Measurements from ENCODE around the gene LGR5.

Gene LGR5

GRCh38 chr12:71448150-71448581 is 8.6 kb downstream of the LGR5 start:
- no peak overlapping the region for H3K27ac ChIP-seq (ENCODE audit: low read depth, low read length)
- H3K9ac ChIP-seq (ENCODE audit: low read depth in 1 of 2, low read length in 2 of 2), result no peak overlapping the region

GRCh38 chr12:71449373-71450070 is 9.9 kb downstream of the LGR5 start:
- no peak overlapping the region for H3K9ac ChIP-seq (ENCODE audit: low read depth in 1 of 2, low read length in 2 of 2)
- H3K36me3 ChIP-seq (ENCODE audit: control insufficient read depth in 1 of 2, insufficient read depth in 2 of 2, low read length in 2 of 2), result no peaks in the 10 kb centered on the region
- H3K27ac ChIP-seq (ENCODE audit: low read depth, low read length), result no peak overlapping the region
- H3K9me3 ChIP-seq (ENCODE audit: control insufficient read depth in 1 of 2, low read length in 2 of 2), result no peaks in the 10 kb centered on the region
- no peaks in the 10 kb centered on the region for H3K27me3 ChIP-seq (ENCODE audit: control insufficient read depth in 1 of 2, insufficient read depth in 2 of 2, low read length in 2 of 2)
- no peak overlapping the region for H3K4me3 ChIP-seq (ENCODE audit: low read depth in 1 of 2, low read length in 2 of 2)
- peaks cover 0 to 6% of the 10 kb centered on the region in 2 donors for H3K4me1 ChIP-seq (ENCODE audit: control insufficient read depth in 1 of 2, insufficient read depth in 2 of 2, low read length in 2 of 2)

More at GRCh38 chr12:71448150-71448581, 8.6 kb downstream of the LGR5 start:
- no peak overlapping the region for H3K4me3 ChIP-seq (ENCODE audit: low read depth in 1 of 2, low read length in 2 of 2)
- H3K9me3 ChIP-seq (ENCODE audit: control insufficient read depth in 1 of 2, low read length in 2 of 2), result no peaks in the 10 kb centered on the region
- H3K4me1 ChIP-seq (ENCODE audit: control insufficient read depth in 1 of 2, insufficient read depth in 2 of 2, low read length in 2 of 2), result peaks cover 0 to 6% of the 10 kb centered on the region in 2 donors
- no peaks in the 10 kb centered on the region for H3K36me3 ChIP-seq (ENCODE audit: control insufficient read depth in 1 of 2, insufficient read depth in 2 of 2, low read length in 2 of 2)
- H3K27me3 ChIP-seq (ENCODE audit: control insufficient read depth in 1 of 2, insufficient read depth in 2 of 2, low read length in 2 of 2), result no peaks in the 10 kb centered on the region

- H3K27me3 ChIP-seq (ENCODE audit: control insufficient read depth in 1 of 2, insufficient read depth in 2 of 2, low read length in 2 of 2), result no peaks in the 10 kb centered on the region
- H3K9ac ChIP-seq (ENCODE audit: low read depth in 1 of 2, low read length in 2 of 2), result no peak overlapping the region
Measured at GRCh38 chr12:71452006-71452405, 12.4 kb downstream of the LGR5 start.

GRCh38 chr12:71455028-71455737 is 15.6 kb downstream of the LGR5 start:
- Histone ChIP-seq H3K4me3 (ENCODE audit: low read depth in 1 of 2, low read length in 2 of 2) (no peak overlapping the region), H3K27me3 (ENCODE audit: control insufficient read depth in 1 of 2, insufficient read depth in 2 of 2, low read length in 2 of 2) (no peaks in the 10 kb centered on the region), H3K36me3 (ENCODE audit: control insufficient read depth in 1 of 2, insufficient read depth in 2 of 2, low read length in 2 of 2) (no peaks in the 10 kb centered on the region), H3K9me3 (ENCODE audit: control insufficient read depth in 1 of 2, low read length in 2 of 2) (no peaks in the 10 kb centered on the region), H3K27ac (ENCODE audit: low read depth, low read length) (no peak overlapping the region), H3K4me1 (ENCODE audit: control insufficient read depth in 1 of 2, insufficient read depth in 2 of 2, low read length in 2 of 2) (peaks cover 3 to 4% of the 10 kb centered on the region in 2 donors), H3K9ac (ENCODE audit: low read depth in 1 of 2, low read length in 2 of 2) (no peak overlapping the region)

More at GRCh38 chr12:71452006-71452405, 12.4 kb downstream of the LGR5 start:
- no peak overlapping the region for H3K4me3 ChIP-seq (ENCODE audit: low read depth in 1 of 2, low read length in 2 of 2)
- H3K27ac ChIP-seq (ENCODE audit: low read depth, low read length), result no peak overlapping the region
- no peaks in the 10 kb centered on the region for H3K9me3 ChIP-seq (ENCODE audit: control insufficient read depth in 1 of 2, low read length in 2 of 2)
- peaks cover 0 to 6% of the 10 kb centered on the region in 2 donors for H3K4me1 ChIP-seq (ENCODE audit: control insufficient read depth in 1 of 2, insufficient read depth in 2 of 2, low read length in 2 of 2)
- H3K36me3 ChIP-seq (ENCODE audit: control insufficient read depth in 1 of 2, insufficient read depth in 2 of 2, low read length in 2 of 2), result no peaks in the 10 kb centered on the region

- Histone ChIP-seq H3K27ac (ENCODE audit: low read depth, low read length) (no peak overlapping the region), H3K36me3 (ENCODE audit: control insufficient read depth in 1 of 2, insufficient read depth in 2 of 2, low read length in 2 of 2) (no peaks in the 10 kb centered on the region), H3K9me3 (ENCODE audit: control insufficient read depth in 1 of 2, low read length in 2 of 2) (no peaks in the 10 kb centered on the region), H3K4me3 (ENCODE audit: low read depth in 1 of 2, low read length in 2 of 2) (no peak overlapping the region), H3K9ac (ENCODE audit: low read depth in 1 of 2, low read length in 2 of 2) (no peak overlapping the region), H3K4me1 (ENCODE audit: control insufficient read depth in 1 of 2, insufficient read depth in 2 of 2, low read length in 2 of 2) (peaks cover 4% of the 10 kb centered on the region in 2 donors), H3K27me3 (ENCODE audit: control insufficient read depth in 1 of 2, insufficient read depth in 2 of 2, low read length in 2 of 2) (no peaks in the 10 kb centered on the region)
Measured at GRCh38 chr12:71456316-71456715, 16.7 kb downstream of the LGR5 start.

- H3K9me3 ChIP-seq (ENCODE audit: control insufficient read depth in 1 of 2, low read length in 2 of 2), result no peaks in the 10 kb centered on the region
- H3K36me3 ChIP-seq (ENCODE audit: control insufficient read depth in 1 of 2, insufficient read depth in 2 of 2, low read length in 2 of 2), result no peaks in the 10 kb centered on the region
- no peak overlapping the region for H3K27ac ChIP-seq (ENCODE audit: low read depth, low read length)
- H3K27me3 ChIP-seq (ENCODE audit: control insufficient read depth in 1 of 2, insufficient read depth in 2 of 2, low read length in 2 of 2), result no peaks in the 10 kb centered on the region
- no peak overlapping the region for H3K4me3 ChIP-seq (ENCODE audit: low read depth in 1 of 2, low read length in 2 of 2)
- no peak overlapping the region for H3K9ac ChIP-seq (ENCODE audit: low read depth in 1 of 2, low read length in 2 of 2)
- peaks cover 4% of the 10 kb centered on the region in 2 donors for H3K4me1 ChIP-seq (ENCODE audit: control insufficient read depth in 1 of 2, insufficient read depth in 2 of 2, low read length in 2 of 2)
Measured at GRCh38 chr12:71456990-71457389, 17.4 kb downstream of the LGR5 start.

GRCh38 chr12:71460318-71460717 is 20.7 kb downstream of the LGR5 start:
- no peaks in the 10 kb centered on the region for H3K36me3 ChIP-seq (ENCODE audit: control insufficient read depth in 1 of 2, insufficient read depth in 2 of 2, low read length in 2 of 2)
- no peak overlapping the region for H3K4me3 ChIP-seq (ENCODE audit: low read depth in 1 of 2, low read length in 2 of 2)
- peaks cover 4% of the 10 kb centered on the region in 2 donors for H3K4me1 ChIP-seq (ENCODE audit: control insufficient read depth in 1 of 2, insufficient read depth in 2 of 2, low read length in 2 of 2)
- H3K27me3 ChIP-seq (ENCODE audit: control insufficient read depth in 1 of 2, insufficient read depth in 2 of 2, low read length in 2 of 2), result no peaks in the 10 kb centered on the region
- H3K9ac ChIP-seq (ENCODE audit: low read depth in 1 of 2, low read length in 2 of 2), result no peak overlapping the region
- no peaks in the 10 kb centered on the region for H3K9me3 ChIP-seq (ENCODE audit: control insufficient read depth in 1 of 2, low read length in 2 of 2)
- H3K27ac ChIP-seq (ENCODE audit: low read depth, low read length), result no peak overlapping the region

- H3K27me3 ChIP-seq (ENCODE audit: control insufficient read depth in 1 of 2, insufficient read depth in 2 of 2, low read length in 2 of 2), result no peaks in the 10 kb centered on the region
- H3K9me3 ChIP-seq (ENCODE audit: control insufficient read depth in 1 of 2, low read length in 2 of 2), result no peaks in the 10 kb centered on the region
- H3K36me3 ChIP-seq (ENCODE audit: control insufficient read depth in 1 of 2, insufficient read depth in 2 of 2, low read length in 2 of 2), result no peaks in the 10 kb centered on the region
- peaks cover 4% of the 10 kb centered on the region in 2 donors for H3K4me1 ChIP-seq (ENCODE audit: control insufficient read depth in 1 of 2, insufficient read depth in 2 of 2, low read length in 2 of 2)
- H3K9ac ChIP-seq (ENCODE audit: low read depth in 1 of 2, low read length in 2 of 2), result no peak overlapping the region
- H3K27ac ChIP-seq (ENCODE audit: low read depth, low read length), result no peak overlapping the region
- no peak overlapping the region for H3K4me3 ChIP-seq (ENCODE audit: low read depth in 1 of 2, low read length in 2 of 2)
Measured at GRCh38 chr12:71460850-71461609, 21.4 kb downstream of the LGR5 start.

GRCh38 chr12:71461787-71462328 is 22.3 kb downstream of the LGR5 start:
- H3K4me3 ChIP-seq (ENCODE audit: low read depth in 1 of 2, low read length in 2 of 2), result no peak overlapping the region
- no peaks in the 10 kb centered on the region for H3K9me3 ChIP-seq (ENCODE audit: control insufficient read depth in 1 of 2, low read length in 2 of 2)
- H3K4me1 ChIP-seq (ENCODE audit: control insufficient read depth in 1 of 2, insufficient read depth in 2 of 2, low read length in 2 of 2), result peaks cover 4% of the 10 kb centered on the region in 2 donors
- H3K36me3 ChIP-seq (ENCODE audit: control insufficient read depth in 1 of 2, insufficient read depth in 2 of 2, low read length in 2 of 2), result no peaks in the 10 kb centered on the region
- H3K27me3 ChIP-seq (ENCODE audit: control insufficient read depth in 1 of 2, insufficient read depth in 2 of 2, low read length in 2 of 2), result no peaks in the 10 kb centered on the region
- no peak overlapping the region for H3K27ac ChIP-seq (ENCODE audit: low read depth, low read length)
- H3K9ac ChIP-seq (ENCODE audit: low read depth in 1 of 2, low read length in 2 of 2), result no peak overlapping the region

GRCh38 chr12:71465796-71466195 is 26.2 kb downstream of the LGR5 start:
- H3K9me3 ChIP-seq (ENCODE audit: control insufficient read depth in 1 of 2, low read length in 2 of 2), result no peaks in the 10 kb centered on the region
- no peaks in the 10 kb centered on the region for H3K4me1 ChIP-seq (ENCODE audit: control insufficient read depth in 1 of 2, insufficient read depth in 2 of 2, low read length in 2 of 2)
- no peak overlapping the region for H3K27ac ChIP-seq (ENCODE audit: low read depth, low read length)
- no peak overlapping the region for H3K4me3 ChIP-seq (ENCODE audit: low read depth in 1 of 2, low read length in 2 of 2)
- H3K36me3 ChIP-seq (ENCODE audit: control insufficient read depth in 1 of 2, insufficient read depth in 2 of 2, low read length in 2 of 2), result no peaks in the 10 kb centered on the region
- no peaks in the 10 kb centered on the region for H3K27me3 ChIP-seq (ENCODE audit: control insufficient read depth in 1 of 2, insufficient read depth in 2 of 2, low read length in 2 of 2)
- H3K9ac ChIP-seq (ENCODE audit: low read depth in 1 of 2, low read length in 2 of 2), result no peak overlapping the region

Data from duodenal mucosa (tissue), 2 donors.